Loucy (cell line): ENCODE measurements around the gene NAV1.

Experiments used
- CTCF ChIP-seq: fragments of 200-600 bp; sonication (generic); conservative IDR thresholded peaks from 2 replicates; pipeline ENCODE4 v1.5.1; 2014; ENCODE audit warnings: mild to moderate bottlenecking, antibody characterized with exemption, low read length
- EZH2phosphoT487 ChIP-seq: fragments of 200-600 bp; IDR thresholded peaks from 2 replicates; pipeline ENCODE4 v1.6.1; 2018; ENCODE audit warnings: antibody characterized with exemption, mild to moderate bottlenecking, moderate library complexity, borderline replicate concordance

- TF ChIP-seq CTCF = no peak
- no peak for TF ChIP-seq EZH2phosphoT487
Observed at GRCh38 chr1:201553496-201554189, 14.7 kb downstream of the NAV1 start.
